ENCODE data around the gene PCDHGB5. TPM values are rescaled to one million over a fixed set of nuclear protein-coding genes. Genes with fewer than 3 reads are reported as not detected.

PCDHGB5 gene
- polyA plus RNA-seq, 1 donor from 2014 or later = 0.17 TPM

GRCh38 chr5:141439411-141440141 lies 41.8 kb downstream of the PCDHGB5 start:
- Histone ChIP-seq H3K9ac (ENCODE audit: low read length) (no peak overlapping the region), H3K36me3 (ENCODE audit: insufficient read depth, low read length) (peaks cover 18% of the 10 kb centered on the region), H3K4me2 (ENCODE audit: low read length) (no peak overlapping the region), H3K27me3 (ENCODE audit: insufficient read depth, low read depth, low read length) (no peaks in the 10 kb centered on the region), H3K27ac (ENCODE audit: low read length) (no peak overlapping the region), H3F3A (ENCODE audit: insufficient read depth, low read length, poor library complexity, severe bottlenecking) (no peaks in the 10 kb centered on the region), H4K20me1 (ENCODE audit: insufficient read depth) (no peaks in the 10 kb centered on the region), H2AFZ (ENCODE audit: low read depth, low read length) (no peak overlapping the region), H3K79me2 (replicated peaks; ENCODE audit: insufficient read depth, low read length) (peaks cover 33% of the 10 kb centered on the region), H3K4me3 (ENCODE audit: low read length) (no peak overlapping the region), H3K9me3 (ENCODE audit: low read length) (peaks cover 43% of the 10 kb centered on the region), H3K9me2 (ENCODE audit: insufficient read depth, low read length) (no peaks in the 10 kb centered on the region)
- TF ChIP-seq EP300 (conservative IDR thresholded peaks at IDR 0.05; ENCODE audit: poor library complexity, severe bottlenecking) (no peak), POLR2AphosphoS5 (IDR thresholded peaks at IDR 0.05) (no peak), CTCF (IDR thresholded peaks at IDR 0.05; ENCODE audit: poor library complexity, severe bottlenecking) (no peak), SMC3 (conservative IDR thresholded peaks at IDR 0.05; ENCODE audit: poor library complexity) (no peak), MXI1 (conservative IDR thresholded peaks at IDR 0.05; ENCODE audit: poor library complexity, severe bottlenecking) (no peak), TAF1 (IDR thresholded peaks at IDR 0.05; ENCODE audit: low read depth) (no peak), REST (IDR thresholded peaks at IDR 0.05; ENCODE audit: borderline replicate concordance) (no peak), RAD21 (conservative IDR thresholded peaks at IDR 0.05) (no peak), EZH2 (IDR thresholded peaks at IDR 0.05; ENCODE audit: borderline replicate concordance, insufficient read depth, low read length, poor library complexity, severe bottlenecking) (no peak)

GRCh38 chr5:141440341-141440740 lies 42.6 kb downstream of the PCDHGB5 start:
- Histone ChIP-seq H4K20me1 (ENCODE audit: insufficient read depth) (no peaks in the 10 kb centered on the region), H3K27ac (ENCODE audit: low read length) (no peak overlapping the region), H3K4me2 (ENCODE audit: low read length) (no peak overlapping the region), H3K9me2 (ENCODE audit: insufficient read depth, low read length) (no peaks in the 10 kb centered on the region), H3K36me3 (ENCODE audit: insufficient read depth, low read length) (peaks cover 18% of the 10 kb centered on the region), H3K27me3 (ENCODE audit: insufficient read depth, low read depth, low read length) (no peaks in the 10 kb centered on the region), H3F3A (ENCODE audit: insufficient read depth, low read length, poor library complexity, severe bottlenecking) (no peaks in the 10 kb centered on the region), H3K4me3 (ENCODE audit: low read length) (no peak overlapping the region), H2AFZ (ENCODE audit: low read depth, low read length) (no peak overlapping the region), H3K9me3 (ENCODE audit: low read length) (peaks cover 46% of the 10 kb centered on the region), H3K9ac (ENCODE audit: low read length) (no peak overlapping the region), H3K79me2 (replicated peaks; ENCODE audit: insufficient read depth, low read length) (peaks cover 40% of the 10 kb centered on the region)
- TF ChIP-seq TAF1 (IDR thresholded peaks at IDR 0.05; ENCODE audit: low read depth) (no peak), EP300 (conservative IDR thresholded peaks at IDR 0.05; ENCODE audit: poor library complexity, severe bottlenecking) (no peak), EZH2 (IDR thresholded peaks at IDR 0.05; ENCODE audit: borderline replicate concordance, insufficient read depth, low read length, poor library complexity, severe bottlenecking) (no peak), MXI1 (conservative IDR thresholded peaks at IDR 0.05; ENCODE audit: poor library complexity, severe bottlenecking) (no peak), POLR2AphosphoS5 (IDR thresholded peaks at IDR 0.05) (no peak), REST (IDR thresholded peaks at IDR 0.05; ENCODE audit: borderline replicate concordance) (no peak), RAD21 (conservative IDR thresholded peaks at IDR 0.05) (no peak), CTCF (IDR thresholded peaks at IDR 0.05; ENCODE audit: poor library complexity, severe bottlenecking) (no peak), SMC3 (conservative IDR thresholded peaks at IDR 0.05; ENCODE audit: poor library complexity) (no peak)

All from neural cell (in vitro differentiated cells).